ENCODE results near the gene NSUN3. TPM values are rescaled to one million over a fixed set of nuclear protein-coding genes. Genes with fewer than 3 reads are reported as not detected.
"Not testable (repeated sequence)": the region's sequence is repeated elsewhere in the genome, so short reads cannot be mapped to it uniquely, and the experiment has no call there.

The NSUN3 gene
- total and polyA plus RNA-seq, 2 donors (not counting 1 experiment from before 2014, with no cell fraction given): 6.5 to 25.7 TPM

- ATAC-seq (ENCODE audit: low read depth): no peak
- no peak overlapping the region for H3K9ac ChIP-seq (ENCODE audit: low read length)
- DNase-seq: no peak
- POLR2A ChIA-PET: no interaction called here
- peaks cover 35% of the 10 kb centered on the region for H3K4me1 Mint-ChIP-seq
- no peak overlapping the region for H3K27ac ChIP-seq (ENCODE audit: low read length in 2 of 2)
- H3K27me3 Mint-ChIP-seq: no peaks in the 10 kb centered on the region
- TF ChIP-seq, protein P1, sequence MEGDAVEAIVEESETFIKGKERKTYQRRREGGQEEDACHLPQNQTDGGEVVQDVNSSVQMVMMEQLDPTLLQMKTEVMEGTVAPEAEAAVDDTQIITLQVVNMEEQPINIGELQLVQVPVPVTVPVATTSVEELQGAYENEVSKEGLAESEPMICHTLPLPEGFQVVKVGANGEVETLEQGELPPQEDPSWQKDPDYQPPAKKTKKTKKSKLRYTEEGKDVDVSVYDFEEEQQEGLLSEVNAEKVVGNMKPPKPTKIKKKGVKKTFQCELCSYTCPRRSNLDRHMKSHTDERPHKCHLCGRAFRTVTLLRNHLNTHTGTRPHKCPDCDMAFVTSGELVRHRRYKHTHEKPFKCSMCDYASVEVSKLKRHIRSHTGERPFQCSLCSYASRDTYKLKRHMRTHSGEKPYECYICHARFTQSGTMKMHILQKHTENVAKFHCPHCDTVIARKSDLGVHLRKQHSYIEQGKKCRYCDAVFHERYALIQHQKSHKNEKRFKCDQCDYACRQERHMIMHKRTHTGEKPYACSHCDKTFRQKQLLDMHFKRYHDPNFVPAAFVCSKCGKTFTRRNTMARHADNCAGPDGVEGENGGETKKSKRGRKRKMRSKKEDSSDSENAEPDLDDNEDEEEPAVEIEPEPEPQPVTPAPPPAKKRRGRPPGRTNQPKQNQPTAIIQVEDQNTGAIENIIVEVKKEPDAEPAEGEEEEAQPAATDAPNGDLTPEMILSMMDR (IDR thresholded peaks at IDR 0.05): no peak
- WGBS (ENCODE audit: insufficient coverage): 96% methylated on average over 3 of the region's 4 CpGs
- H4K20me1 ChIP-seq (ENCODE audit: control insufficient read depth, insufficient read depth, low read length, poor library complexity, severe bottlenecking): no peaks in the 10 kb centered on the region
- H2AFZ ChIP-seq (ENCODE audit: insufficient read depth, low read depth, low read length, poor library complexity, severe bottlenecking): no peak overlapping the region
- CTCF ChIA-PET: interaction anchor here (1.0 to 3.9 kb wide), 3 partner anchors 9 to 69 kb away, joined by 3 to 61 read pairs (median 3); partner anchors contain the start of genes DHFR2 and NSUN3
- peaks cover 78% of the 10 kb centered on the region for H3K79me2 ChIP-seq (ENCODE audit: control insufficient read depth, insufficient read depth, low read length)
- no peak overlapping the region for H3K4me3 ChIP-seq (ENCODE audit: control extremely low read depth in 1 of 5, extremely low read depth in 1 of 5, insufficient read depth in 1 of 5, low read depth in 2 of 5, low read length in 4 of 5)
- H3K9me3 Mint-ChIP-seq (ENCODE audit: insufficient read depth): no peaks in the 10 kb centered on the region
- H3K4me3 Mint-ChIP-seq: no peak overlapping the region
- no peak overlapping the region for H3K27ac Mint-ChIP-seq
- intact Hi-C loops (cut with micrococcal nuclease): no loop called here
- H3K4me2 ChIP-seq (replicated peaks; ENCODE audit: low read depth, low read length, poor library complexity, severe bottlenecking): no peak overlapping the region
- peaks cover 0 to 2% (median 0%) of the 10 kb centered on the region in 3 donors for H3K9me3 ChIP-seq (ENCODE audit: control extremely low read depth in 1 of 3, control insufficient read depth in 2 of 3, insufficient read depth in 1 of 3, low read length in 2 of 3)
- peaks cover 0 to 8% of the 10 kb centered on the region in 2 donors for H3K4me1 ChIP-seq (ENCODE audit: control insufficient read depth in 2 of 2, insufficient read depth in 2 of 2, low read length in 2 of 2)
- H3K27me3 ChIP-seq (replicated peaks in 1 of 4; ENCODE audit: control extremely low read depth in 1 of 4, control insufficient read depth in 3 of 4, insufficient read depth in 4 of 4, low read length in 3 of 4): no peaks in the 10 kb centered on the region
- H3K36me3 ChIP-seq (replicated peaks in 1 of 2; ENCODE audit: control extremely low read depth in 1 of 2, control insufficient read depth in 1 of 2, extremely low read depth in 1 of 2, insufficient read depth in 2 of 2, low read length in 1 of 2): peaks cover 5 to 17% of the 10 kb centered on the region in 2 experiments
These were observed 8.9 kb downstream of the NSUN3 start for GRCh38 chr3:94071713-94072284.

DNA sequence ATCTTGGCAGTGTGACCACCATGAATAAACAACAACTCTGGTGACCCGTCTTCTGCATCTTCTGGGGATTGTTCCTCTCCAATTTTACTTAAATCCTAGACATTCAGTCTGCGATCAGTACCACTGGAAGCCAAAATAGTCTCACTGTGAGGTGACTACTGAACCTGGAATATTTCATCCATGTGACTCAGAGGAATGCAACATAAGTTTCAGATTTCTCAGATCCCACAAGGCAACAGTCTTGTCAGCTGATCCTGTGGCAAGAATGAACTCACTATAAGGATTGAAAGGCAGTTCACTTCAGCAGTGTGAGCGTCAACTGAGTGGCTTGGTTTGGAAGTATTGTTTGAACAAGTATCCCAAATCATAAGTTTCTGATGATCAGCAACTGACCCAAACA is 13.2 kb downstream of the NSUN3 start:
- H3K9ac ChIP-seq (ENCODE audit: low read length): no peak overlapping the region
- H3K79me2 ChIP-seq (ENCODE audit: control insufficient read depth, insufficient read depth, low read length): peaks cover 65% of the 10 kb centered on the region
- no peak for DNase-seq
- no peaks in the 10 kb centered on the region for H4K20me1 ChIP-seq (ENCODE audit: control insufficient read depth, insufficient read depth, low read length, poor library complexity, severe bottlenecking)
- H3K27me3 ChIP-seq (replicated peaks in 1 of 4; ENCODE audit: control extremely low read depth in 1 of 4, control insufficient read depth in 3 of 4, insufficient read depth in 4 of 4, low read length in 3 of 4): no peaks in the 10 kb centered on the region
- 95% methylated on average over 2 of the region's 3 CpGs for WGBS (ENCODE audit: insufficient coverage)
- H3K9me3 ChIP-seq (ENCODE audit: control extremely low read depth in 1 of 3, control insufficient read depth in 2 of 3, insufficient read depth in 1 of 3, low read length in 2 of 3): no peaks in the 10 kb centered on the region
- intact Hi-C loops (cut with micrococcal nuclease): no loop called here
- POLR2A ChIA-PET: no interaction called here
- H3K4me2 ChIP-seq (replicated peaks; ENCODE audit: low read depth, low read length, poor library complexity, severe bottlenecking): no peak overlapping the region
- peaks cover 5 to 14% of the 10 kb centered on the region in 2 experiments for H3K36me3 ChIP-seq (replicated peaks in 1 of 2; ENCODE audit: control extremely low read depth in 1 of 2, control insufficient read depth in 1 of 2, extremely low read depth in 1 of 2, insufficient read depth in 2 of 2, low read length in 1 of 2)
- H3K4me1 ChIP-seq (ENCODE audit: control insufficient read depth in 2 of 2, insufficient read depth in 2 of 2, low read length in 2 of 2): peaks cover 12 to 15% of the 10 kb centered on the region in 2 donors
- no peak overlapping the region for H3K27ac ChIP-seq (ENCODE audit: low read length in 2 of 2)
- Mint-ChIP-seq H3K9me3 (ENCODE audit: insufficient read depth) (no peaks in the 10 kb centered on the region), H3K4me3 (no peak overlapping the region), H3K27ac (no peak overlapping the region), H3K27me3 (no peaks in the 10 kb centered on the region), H3K4me1 (peaks cover 61% of the 10 kb centered on the region)
- H2AFZ ChIP-seq (ENCODE audit: insufficient read depth, low read depth, low read length, poor library complexity, severe bottlenecking): no peak overlapping the region
- no peak overlapping the region for H3K4me3 ChIP-seq (ENCODE audit: control extremely low read depth in 1 of 5, extremely low read depth in 1 of 5, insufficient read depth in 1 of 5, low read depth in 2 of 5, low read length in 4 of 5)
- ATAC-seq (ENCODE audit: low read depth): no peak
- no peak for TF ChIP-seq EZH2 (IDR thresholded peaks at IDR 0.05; ENCODE audit: borderline replicate concordance, insufficient read depth, low read depth, low read length, poor library complexity, severe bottlenecking)
- TF ChIP-seq, protein P1 (IDR thresholded peaks at IDR 0.05): no peak
- CTCF ChIA-PET: no interaction called here

GRCh38 chr3:94080552-94080951 is 17.7 kb downstream of the NSUN3 start:
- H3K27me3 Mint-ChIP-seq; H3K9me3 ChIP-seq (ENCODE audit: control extremely low read depth in 1 of 3, control insufficient read depth in 2 of 3, insufficient read depth in 1 of 3, low read length in 2 of 3); H3K9me3 Mint-ChIP-seq (ENCODE audit: insufficient read depth); H3K4me3 Mint-ChIP-seq; H2AFZ ChIP-seq (ENCODE audit: insufficient read depth, low read depth, low read length, poor library complexity, severe bottlenecking); ATAC-seq (ENCODE audit: low read depth); H3K27ac ChIP-seq (ENCODE audit: low read length in 2 of 2); H3K27me3 ChIP-seq (replicated peaks in 1 of 4; ENCODE audit: control extremely low read depth in 1 of 4, control insufficient read depth in 3 of 4, insufficient read depth in 4 of 4, low read length in 3 of 4); POLR2A ChIA-PET; H3K4me3 ChIP-seq (ENCODE audit: control extremely low read depth in 1 of 5, extremely low read depth in 1 of 5, insufficient read depth in 1 of 5, low read depth in 2 of 5, low read length in 4 of 5); H4K20me1 ChIP-seq (ENCODE audit: control insufficient read depth, insufficient read depth, low read length, poor library complexity, severe bottlenecking); H3K27ac Mint-ChIP-seq; DNase-seq; intact Hi-C loops (cut with micrococcal nuclease); H3K9ac ChIP-seq (ENCODE audit: low read length); H3K4me2 ChIP-seq (replicated peaks; ENCODE audit: low read depth, low read length, poor library complexity, severe bottlenecking): not testable (repeated sequence)
- H3K4me1 Mint-ChIP-seq: peaks cover 45% of the 10 kb centered on the region
- H3K4me1 ChIP-seq (ENCODE audit: control insufficient read depth in 2 of 2, insufficient read depth in 2 of 2, low read length in 2 of 2): peaks cover 7 to 12% of the 10 kb centered on the region in 2 donors
- H3K79me2 ChIP-seq (ENCODE audit: control insufficient read depth, insufficient read depth, low read length): peaks cover 32% of the 10 kb centered on the region
- CTCF ChIA-PET: interaction anchor here (1.3 to 2.7 kb wide), 2 partner anchors 11 to 77 kb away, joined by 5 to 9 read pairs; no protein-coding TSS in a partner anchor
- peaks cover 3 to 14% of the 10 kb centered on the region in 2 experiments for H3K36me3 ChIP-seq (replicated peaks in 1 of 2; ENCODE audit: control extremely low read depth in 1 of 2, control insufficient read depth in 1 of 2, extremely low read depth in 1 of 2, insufficient read depth in 2 of 2, low read length in 1 of 2)
- WGBS (ENCODE audit: insufficient coverage): 93% methylated on average over 2 of the region's 5 CpGs
